Esophagus squamous epithelium (tissue), 4 donors: ENCODE data around the gene SLC49A3.

Experiments
- CTCF ChIP-seq, 6 experiments: fragments of 450-650 bp in 4 of 6; fragments of 200-600 bp in 2 of 6; sonication (generic) in 2 of 6; IDR thresholded peaks; one replicate each; pipeline ENCODE4 v1.5.1; 2016 to 2019; ENCODE audit warnings: antibody characterized with exemption in 6 of 6, mild to moderate bottlenecking in 4 of 6, moderate library complexity in 4 of 6
- POLR2A ChIP-seq, 4 donors: fragments of 450-650 bp; IDR thresholded peaks; one replicate each; pipeline ENCODE4 v1.6.1; 2017; ENCODE audit warnings: antibody characterized with exemption in 4 of 4, mild to moderate bottlenecking in 4 of 4, moderate library complexity in 3 of 4

- no peak for TF ChIP-seq CTCF (IDR thresholded peaks at IDR 0.05)
- TF ChIP-seq POLR2A (IDR thresholded peaks at IDR 0.05), result no peak
Measured at GRCh38 chr4:651884-652642, 36.9 kb downstream of the SLC49A3 start.
